Measurements from ENCODE around the gene CTSA.
A peak's percentile ranks its signal among the peaks of the same experiment; 100 is the strongest.

Gene CTSA

GRCh38 chr20:45857114-45857881, 33.8 kb upstream of the CTSA start, which contains the start of the genes ACOT8 and ZSWIM3:
Gene ACOT8, minus strand, starts transcription at chr20:45857392. Its CDS starts 77 bp downstream, at chr20:45857315.
Gene ZSWIM3, plus strand, starts transcription at chr20:45857614. Its CDS starts 212 bp downstream, at chr20:45857826.
- Histone ChIP-seq H3K27ac (ENCODE audit: insufficient read depth in 1 of 2, low read depth in 1 of 2, low read length in 2 of 2, poor library complexity in 1 of 2, severe bottlenecking in 2 of 2) (peak within 1 kb of the TSS; percentile 75 to 89), H3K36me3 (ENCODE audit: control insufficient read depth in 4 of 4, insufficient read depth in 4 of 4, low read length in 3 of 4) (peaks cover 0 to 13% (median 10%) of the 10 kb centered on the region in 4 experiments), H3K9me3 (ENCODE audit: control extremely low read depth in 1 of 5, control insufficient read depth in 4 of 5, insufficient read depth in 2 of 5, low read depth in 1 of 5, low read length in 4 of 5) (no peaks in the 10 kb centered on the region), H3K4me3 (ENCODE audit: control insufficient read depth in 1 of 7, extremely low read depth in 1 of 7, insufficient read depth in 4 of 7, low read depth in 2 of 7, low read length in 6 of 7) (peak within 1 kb of the TSS; percentile 55 to 98 (median 93)), H3K4me1 (ENCODE audit: control extremely low read depth in 1 of 4, control insufficient read depth in 4 of 4, insufficient read depth in 4 of 4, low read length in 3 of 4) (peaks cover 2 to 26% (median 24%) of the 10 kb centered on the region in 4 experiments), H3K27me3 (replicated peaks in 2 of 5; ENCODE audit: control insufficient read depth in 4 of 5, insufficient read depth in 5 of 5, low read length in 4 of 5) (no peaks in the 10 kb centered on the region)
- POLR2A ChIA-PET, result interaction anchor here (0.6 to 0.7 kb wide), 4 partner anchors 13 to 457 kb away, joined by 3 to 4 read pairs (median 3); no protein-coding TSS in a partner anchor
- 0% methylated on average over 31 of the region's 36 CpGs for WGBS (ENCODE audit: insufficient coverage)
- CTCF ChIA-PET, result interaction anchor here (0.8 to 1.4 kb wide), 5 partner anchors 11 to 104 kb away, joined by 3 to 4 read pairs (median 3); partner anchors contain the start of genes CTSA and NEURL2
- DNase-seq, result peak; percentile 100

GRCh38 chr20:45857882-45858216, 33.3 kb upstream of the CTSA start:
- Histone ChIP-seq H3K4me1 (ENCODE audit: control extremely low read depth in 1 of 4, control insufficient read depth in 4 of 4, insufficient read depth in 4 of 4, low read length in 3 of 4) (peaks cover 2 to 26% (median 24%) of the 10 kb centered on the region in 4 experiments), H3K27ac (ENCODE audit: insufficient read depth in 1 of 2, low read depth in 1 of 2, low read length in 2 of 2, poor library complexity in 1 of 2, severe bottlenecking in 2 of 2) (peak overlapping the region; percentile 75 to 89), H3K27me3 (replicated peaks in 2 of 5; ENCODE audit: control insufficient read depth in 4 of 5, insufficient read depth in 5 of 5, low read length in 4 of 5) (no peaks in the 10 kb centered on the region), H3K36me3 (ENCODE audit: control insufficient read depth in 4 of 4, insufficient read depth in 4 of 4, low read length in 3 of 4) (peaks cover 0 to 12% (median 8%) of the 10 kb centered on the region in 4 experiments), H3K4me3 (ENCODE audit: control insufficient read depth in 1 of 7, extremely low read depth in 1 of 7, insufficient read depth in 4 of 7, low read depth in 2 of 7, low read length in 6 of 7) (peak overlapping the region; percentile 42 to 98 (median 91)), H3K9me3 (ENCODE audit: control extremely low read depth in 1 of 5, control insufficient read depth in 4 of 5, insufficient read depth in 2 of 5, low read depth in 1 of 5, low read length in 4 of 5) (no peaks in the 10 kb centered on the region)
- POLR2A ChIA-PET, result interaction anchor here (0.6 kb wide), 1 partner anchor 33 kb away, joined by 3 read pairs; no protein-coding TSS in a partner anchor
- no peak for DNase-seq
- WGBS (ENCODE audit: insufficient coverage), result 11% methylated on average over 5 of the region's 13 CpGs
- CTCF ChIA-PET, result interaction anchor here (1.4 kb wide), 1 partner anchor 10 kb away, joined by 4 read pairs; no protein-coding TSS in a partner anchor

DNA sequence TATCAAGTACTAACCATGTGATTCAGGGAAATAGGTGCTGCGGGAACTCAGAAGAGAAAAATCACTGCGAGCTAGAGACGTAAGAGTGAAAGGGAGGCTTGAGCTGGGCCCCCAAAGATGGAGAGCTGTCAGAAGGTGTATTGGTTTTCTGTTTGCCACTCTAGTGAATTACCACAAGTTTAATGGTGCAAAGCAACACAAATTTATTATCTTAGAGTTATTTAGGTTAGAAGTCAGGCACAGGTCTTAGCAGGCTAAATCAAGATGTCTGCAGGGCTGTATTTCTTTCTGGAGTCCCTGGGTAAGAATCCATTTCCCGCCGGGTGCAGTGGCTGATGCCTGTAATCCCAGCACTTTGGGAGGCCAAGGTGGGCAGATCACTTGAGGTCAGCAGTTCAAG, 31.2 kb upstream of the CTSA start:
- H3K4me3 ChIP-seq (ENCODE audit: control insufficient read depth in 1 of 7, extremely low read depth in 1 of 7, insufficient read depth in 4 of 7, low read depth in 2 of 7, low read length in 6 of 7), result no peak overlapping the region
- no peak overlapping the region for H3K27ac ChIP-seq (ENCODE audit: insufficient read depth in 1 of 2, low read depth in 1 of 2, low read length in 2 of 2, poor library complexity in 1 of 2, severe bottlenecking in 2 of 2)
- CTCF ChIA-PET, result no interaction called here
- peaks cover 0 to 3% (median under 1%) of the 10 kb centered on the region in 4 experiments for H3K36me3 ChIP-seq (ENCODE audit: control insufficient read depth in 4 of 4, insufficient read depth in 4 of 4, low read length in 3 of 4)
- DNase-seq, result no peak
- H3K27me3 ChIP-seq (replicated peaks in 2 of 5; ENCODE audit: control insufficient read depth in 4 of 5, insufficient read depth in 5 of 5, low read length in 4 of 5), result no peaks in the 10 kb centered on the region
- H3K4me1 ChIP-seq (ENCODE audit: control extremely low read depth in 1 of 4, control insufficient read depth in 4 of 4, insufficient read depth in 4 of 4, low read length in 3 of 4), result peaks cover 2 to 26% (median 23%) of the 10 kb centered on the region in 4 experiments
- 100% methylated on average over 3 of the region's 5 CpGs for WGBS (ENCODE audit: insufficient coverage)
- no peaks in the 10 kb centered on the region for H3K9me3 ChIP-seq (ENCODE audit: control extremely low read depth in 1 of 5, control insufficient read depth in 4 of 5, insufficient read depth in 2 of 5, low read depth in 1 of 5, low read length in 4 of 5)
- POLR2A ChIA-PET, result no interaction called here

DNA sequence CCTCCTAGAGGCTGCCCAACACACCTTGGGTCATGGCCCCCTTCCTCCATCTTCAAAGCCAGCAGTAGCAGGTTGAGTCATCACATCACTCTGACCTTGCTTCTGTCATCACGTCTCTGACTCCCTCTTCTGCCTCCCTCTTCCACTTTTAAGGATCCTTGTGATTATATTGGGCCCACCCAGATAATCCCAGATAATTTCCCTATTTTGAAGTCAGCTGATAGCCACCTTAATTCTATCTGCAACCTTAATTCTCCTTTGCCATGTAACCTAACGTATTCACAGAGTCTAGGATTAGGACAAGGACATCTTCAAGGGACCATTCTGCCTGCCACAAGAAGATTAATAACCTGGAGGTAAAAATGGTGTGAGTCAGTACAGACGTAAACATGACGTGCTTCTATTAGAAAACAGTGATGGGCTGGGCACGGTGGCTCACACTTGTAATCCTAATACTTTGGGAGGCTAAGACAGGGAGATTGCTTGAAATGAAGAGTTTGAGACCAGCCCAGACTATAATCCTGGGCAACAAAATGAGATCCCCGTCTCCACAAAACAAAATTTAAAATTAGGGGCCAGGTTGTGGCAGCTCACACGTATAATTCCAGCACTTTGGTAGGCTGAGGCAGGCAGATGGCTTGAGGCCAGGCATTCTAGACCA, 30.4 kb upstream of the CTSA start:
- H3K36me3 ChIP-seq (ENCODE audit: control insufficient read depth in 4 of 4, insufficient read depth in 4 of 4, low read length in 3 of 4), result no peaks in the 10 kb centered on the region
- H3K4me1 ChIP-seq (ENCODE audit: control extremely low read depth in 1 of 4, control insufficient read depth in 4 of 4, insufficient read depth in 4 of 4, low read length in 3 of 4), result peaks cover 2 to 26% (median 22%) of the 10 kb centered on the region in 4 experiments
- peak overlapping the region in 1 of 2 experiments; percentile 22 for H3K27ac ChIP-seq (ENCODE audit: insufficient read depth in 1 of 2, low read depth in 1 of 2, low read length in 2 of 2, poor library complexity in 1 of 2, severe bottlenecking in 2 of 2)
- WGBS (ENCODE audit: insufficient coverage), result 91% methylated on average over 4 of the region's 7 CpGs
- ChIA-PET POLR2A (no interaction called here), CTCF (interaction anchor here (0.7 kb wide), 1 partner anchor 19 kb away, joined by 3 read pairs; no protein-coding TSS in a partner anchor)
- no peak overlapping the region for H3K4me3 ChIP-seq (ENCODE audit: control insufficient read depth in 1 of 7, extremely low read depth in 1 of 7, insufficient read depth in 4 of 7, low read depth in 2 of 7, low read length in 6 of 7)
- H3K27me3 ChIP-seq (replicated peaks in 2 of 5; ENCODE audit: control insufficient read depth in 4 of 5, insufficient read depth in 5 of 5, low read length in 4 of 5), result no peaks in the 10 kb centered on the region
- no peaks in the 10 kb centered on the region for H3K9me3 ChIP-seq (ENCODE audit: control extremely low read depth in 1 of 5, control insufficient read depth in 4 of 5, insufficient read depth in 2 of 5, low read depth in 1 of 5, low read length in 4 of 5)
- DNase-seq, result no peak

DNA sequence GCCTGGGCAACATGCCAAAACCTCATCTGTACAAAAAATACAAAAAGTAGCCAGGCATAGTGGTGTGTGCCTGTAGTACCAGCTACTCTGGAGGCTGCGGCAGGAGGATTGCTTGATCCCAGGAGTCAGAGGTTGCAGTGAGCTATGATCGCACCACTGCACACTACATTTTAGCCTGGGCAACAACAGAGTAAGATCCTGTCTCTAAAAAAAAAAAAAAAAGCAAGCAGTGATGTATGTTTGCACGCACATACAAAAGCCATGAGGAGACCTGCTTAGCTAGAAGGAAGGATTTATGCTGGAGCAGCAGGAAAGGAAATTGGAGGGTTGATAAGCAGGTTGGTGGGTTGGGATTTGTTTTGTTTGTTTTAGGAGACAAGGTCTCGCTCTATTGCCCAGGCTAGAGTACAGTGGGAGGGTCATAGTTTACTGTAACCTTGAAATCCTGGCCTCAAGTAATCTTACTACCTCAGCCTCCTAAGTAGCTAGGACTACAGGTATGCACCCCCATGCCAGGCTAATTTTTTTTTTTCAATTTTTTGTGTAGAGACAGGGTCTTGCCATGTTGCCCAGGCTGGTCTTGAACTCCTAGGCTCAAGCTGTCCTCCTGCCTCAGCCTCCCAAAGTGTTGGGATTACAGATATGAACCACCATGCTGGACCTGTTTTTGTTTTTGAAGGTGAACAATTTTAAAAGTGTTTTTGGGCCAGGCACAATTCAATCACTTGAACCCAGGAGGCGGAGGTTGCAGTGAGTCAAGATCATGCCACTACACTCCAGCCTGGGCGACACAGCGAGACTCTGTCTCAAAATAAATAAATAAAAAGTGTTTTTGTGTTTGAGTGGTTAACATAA, 29.7 kb upstream of the CTSA start:
- Histone ChIP-seq H3K27ac (ENCODE audit: insufficient read depth in 1 of 2, low read depth in 1 of 2, low read length in 2 of 2, poor library complexity in 1 of 2, severe bottlenecking in 2 of 2) (peak overlapping the region in 1 of 2 experiments; percentile 22), H3K36me3 (ENCODE audit: control insufficient read depth in 4 of 4, insufficient read depth in 4 of 4, low read length in 3 of 4) (no peaks in the 10 kb centered on the region), H3K9me3 (ENCODE audit: control extremely low read depth in 1 of 5, control insufficient read depth in 4 of 5, insufficient read depth in 2 of 5, low read depth in 1 of 5, low read length in 4 of 5) (no peaks in the 10 kb centered on the region), H3K4me1 (ENCODE audit: control extremely low read depth in 1 of 4, control insufficient read depth in 4 of 4, insufficient read depth in 4 of 4, low read length in 3 of 4) (peaks cover 2 to 18% (median 15%) of the 10 kb centered on the region in 4 experiments), H3K4me3 (ENCODE audit: control insufficient read depth in 1 of 7, extremely low read depth in 1 of 7, insufficient read depth in 4 of 7, low read depth in 2 of 7, low read length in 6 of 7) (no peak overlapping the region), H3K27me3 (replicated peaks in 2 of 5; ENCODE audit: control insufficient read depth in 4 of 5, insufficient read depth in 5 of 5, low read length in 4 of 5) (no peaks in the 10 kb centered on the region)
- peak in 2 of 3 donors; percentile 21 to 35 for DNase-seq
- WGBS (ENCODE audit: insufficient coverage), result 100% methylated on average over 5 of the region's 7 CpGs
- CTCF ChIA-PET, result interaction anchor here (0.7 kb wide), 1 partner anchor 19 kb away, joined by 3 read pairs; no protein-coding TSS in a partner anchor
- POLR2A ChIA-PET, result no interaction called here

- ChIA-PET CTCF (interaction anchor here (1.0 to 1.8 kb wide), 5 partner anchors 12 to 70 kb away, joined by 3 to 5 read pairs (median 3); partner anchors contain the start of gene ZSWIM1), POLR2A (no interaction called here)
- Histone ChIP-seq H3K27me3 (replicated peaks in 2 of 5; ENCODE audit: control insufficient read depth in 4 of 5, insufficient read depth in 5 of 5, low read length in 4 of 5) (no peaks in the 10 kb centered on the region), H3K27ac (ENCODE audit: insufficient read depth in 1 of 2, low read depth in 1 of 2, low read length in 2 of 2, poor library complexity in 1 of 2, severe bottlenecking in 2 of 2) (no peak overlapping the region), H3K4me1 (ENCODE audit: control extremely low read depth in 1 of 4, control insufficient read depth in 4 of 4, insufficient read depth in 4 of 4, low read length in 3 of 4) (peaks cover 0 to 5% (median under 1%) of the 10 kb centered on the region in 4 experiments), H3K9me3 (ENCODE audit: control extremely low read depth in 1 of 5, control insufficient read depth in 4 of 5, insufficient read depth in 2 of 5, low read depth in 1 of 5, low read length in 4 of 5) (no peaks in the 10 kb centered on the region), H3K36me3 (ENCODE audit: control insufficient read depth in 4 of 4, insufficient read depth in 4 of 4, low read length in 3 of 4) (no peaks in the 10 kb centered on the region), H3K4me3 (ENCODE audit: control insufficient read depth in 1 of 7, extremely low read depth in 1 of 7, insufficient read depth in 4 of 7, low read depth in 2 of 7, low read length in 6 of 7) (no peak overlapping the region)
- no peak for DNase-seq
- WGBS (ENCODE audit: insufficient coverage), result 98% methylated on average over 6 of the region's 7 CpGs
Observed at GRCh38 chr20:45863543-45864470, 27.3 kb upstream of the CTSA start.
